ENCODE measurements around the gene MYEF2. TPM values are rescaled to one million over a fixed set of nuclear protein-coding genes. Genes with fewer than 3 reads are reported as not detected.

MYEF2 gene
- polyA plus RNA-seq, 3 donors = 0.37 TPM; not detected in 2

GRCh38 chr15:48089702-48090101 is 88.4 kb downstream of the MYEF2 start:
- Histone ChIP-seq H4K20me1 (ENCODE audit: insufficient read depth, low read length) (no peaks in the 10 kb centered on the region), H3K9me3 (replicated peaks in 1 of 2; ENCODE audit: control insufficient read depth in 1 of 2, insufficient read depth in 1 of 2, low read length in 2 of 2) (no peaks in the 10 kb centered on the region), H3K27ac (ENCODE audit: low read depth in 1 of 2, low read length in 2 of 2) (no peak overlapping the region), H3K79me2 (ENCODE audit: insufficient read depth, low read length) (no peaks in the 10 kb centered on the region), H2AFZ (ENCODE audit: insufficient read depth, low read depth, low read length, poor library complexity, severe bottlenecking) (no peak overlapping the region), H3K4me3 (replicated peaks in 1 of 3; ENCODE audit: low read depth in 2 of 3, low read length in 3 of 3) (no peak overlapping the region), H3K9ac (ENCODE audit: insufficient read depth, low read length, poor library complexity, severe bottlenecking) (no peak overlapping the region), H3K4me2 (replicated peaks; ENCODE audit: extremely low read depth, low read length, poor library complexity, severe bottlenecking) (no peak overlapping the region), H3K27me3 (ENCODE audit: control insufficient read depth in 2 of 2, insufficient read depth in 2 of 2, low read length in 2 of 2) (peaks cover 0 to 3% of the 10 kb centered on the region in 2 donors), H3K4me1 (ENCODE audit: control insufficient read depth in 1 of 2, insufficient read depth in 2 of 2, low read length in 2 of 2) (no peaks in the 10 kb centered on the region), H3K36me3 (replicated peaks in 1 of 2; ENCODE audit: control insufficient read depth in 1 of 2, insufficient read depth in 2 of 2, low read length in 2 of 2) (no peaks in the 10 kb centered on the region)
- TF ChIP-seq, protein P1, sequence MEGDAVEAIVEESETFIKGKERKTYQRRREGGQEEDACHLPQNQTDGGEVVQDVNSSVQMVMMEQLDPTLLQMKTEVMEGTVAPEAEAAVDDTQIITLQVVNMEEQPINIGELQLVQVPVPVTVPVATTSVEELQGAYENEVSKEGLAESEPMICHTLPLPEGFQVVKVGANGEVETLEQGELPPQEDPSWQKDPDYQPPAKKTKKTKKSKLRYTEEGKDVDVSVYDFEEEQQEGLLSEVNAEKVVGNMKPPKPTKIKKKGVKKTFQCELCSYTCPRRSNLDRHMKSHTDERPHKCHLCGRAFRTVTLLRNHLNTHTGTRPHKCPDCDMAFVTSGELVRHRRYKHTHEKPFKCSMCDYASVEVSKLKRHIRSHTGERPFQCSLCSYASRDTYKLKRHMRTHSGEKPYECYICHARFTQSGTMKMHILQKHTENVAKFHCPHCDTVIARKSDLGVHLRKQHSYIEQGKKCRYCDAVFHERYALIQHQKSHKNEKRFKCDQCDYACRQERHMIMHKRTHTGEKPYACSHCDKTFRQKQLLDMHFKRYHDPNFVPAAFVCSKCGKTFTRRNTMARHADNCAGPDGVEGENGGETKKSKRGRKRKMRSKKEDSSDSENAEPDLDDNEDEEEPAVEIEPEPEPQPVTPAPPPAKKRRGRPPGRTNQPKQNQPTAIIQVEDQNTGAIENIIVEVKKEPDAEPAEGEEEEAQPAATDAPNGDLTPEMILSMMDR (IDR thresholded peaks at IDR 0.05) = no peak
- H3K27me3 Mint-ChIP-seq (ENCODE audit: low read depth in 3 of 3) = peaks cover 0 to 5% (median 3%) of the 10 kb centered on the region in 3 donors
- H3K4me3 Mint-ChIP-seq = no peak overlapping the region
- WGBS (ENCODE audit: insufficient coverage) = 68% methylated on average over 5 of the region's 6 CpGs
- intact Hi-C loops (cut with micrococcal nuclease) = no loop called here
- no peaks in the 10 kb centered on the region for H3K4me1 Mint-ChIP-seq
- no peaks in the 10 kb centered on the region for H3K36me3 Mint-ChIP-seq
- no peak for DNase-seq
- no peak overlapping the region for H3K27ac Mint-ChIP-seq
- H3K9me3 Mint-ChIP-seq = peaks cover 0 to 2% (median 0%) of the 10 kb centered on the region in 7 donors

GRCh38 chr15:48087844-48088243 is 90.3 kb downstream of the MYEF2 start:
- no peak for DNase-seq
- Histone ChIP-seq H3K4me3 (replicated peaks in 1 of 3; ENCODE audit: low read depth in 2 of 3, low read length in 3 of 3) (no peak overlapping the region), H3K36me3 (replicated peaks in 1 of 2; ENCODE audit: control insufficient read depth in 1 of 2, insufficient read depth in 2 of 2, low read length in 2 of 2) (no peaks in the 10 kb centered on the region), H3K4me2 (replicated peaks; ENCODE audit: extremely low read depth, low read length, poor library complexity, severe bottlenecking) (no peak overlapping the region), H3K27me3 (ENCODE audit: control insufficient read depth in 2 of 2, insufficient read depth in 2 of 2, low read length in 2 of 2) (peaks cover 0 to 3% of the 10 kb centered on the region in 2 donors), H2AFZ (ENCODE audit: insufficient read depth, low read depth, low read length, poor library complexity, severe bottlenecking) (no peak overlapping the region), H3K4me1 (ENCODE audit: control insufficient read depth in 1 of 2, insufficient read depth in 2 of 2, low read length in 2 of 2) (no peaks in the 10 kb centered on the region), H3K9ac (ENCODE audit: insufficient read depth, low read length, poor library complexity, severe bottlenecking) (no peak overlapping the region), H3K9me3 (replicated peaks in 1 of 2; ENCODE audit: control insufficient read depth in 1 of 2, insufficient read depth in 1 of 2, low read length in 2 of 2) (no peaks in the 10 kb centered on the region), H3K79me2 (ENCODE audit: insufficient read depth, low read length) (no peaks in the 10 kb centered on the region), H4K20me1 (ENCODE audit: insufficient read depth, low read length) (no peaks in the 10 kb centered on the region), H3K27ac (ENCODE audit: low read depth in 1 of 2, low read length in 2 of 2) (no peak overlapping the region)
- Mint-ChIP-seq H3K27ac (no peak overlapping the region), H3K4me3 (no peak overlapping the region), H3K9me3 (no peaks in the 10 kb centered on the region), H3K27me3 (ENCODE audit: low read depth in 3 of 3) (peaks cover 0 to 7% (median 5%) of the 10 kb centered on the region in 3 donors), H3K4me1 (no peaks in the 10 kb centered on the region), H3K36me3 (no peaks in the 10 kb centered on the region)
- TF ChIP-seq, protein P1 (IDR thresholded peaks at IDR 0.05) = no peak
- 90% methylated on average over 3 of the region's 3 CpGs for WGBS (ENCODE audit: insufficient coverage)
- intact Hi-C loops (cut with micrococcal nuclease) = no loop called here
